Upper lobe of left lung (tissue), 4 donors: Measurements from ENCODE around the gene HCFC1.
A peak's percentile ranks its signal among the peaks of the same experiment; 100 is the strongest.

ENCODE experiments used
- POLR2A ChIP-seq, 4 donors: fragments of 450-650 bp; IDR thresholded peaks; one replicate each; pipeline ENCODE4 v1.5.1; 2016 to 2017; ENCODE audit warnings: antibody characterized with exemption in 4 of 4, mild to moderate bottlenecking in 2 of 4
- POLR2AphosphoS5 ChIP-seq, 2 donors: sonication (generic); formaldehyde crosslinking; IDR thresholded peaks; one replicate each; pipeline ENCODE4 v1.5.1; 2017; ENCODE audit warnings: antibody characterized with exemption in 2 of 2
- TF ChIP-seq, protein P1 (sequence below), 6 experiments: fragments of 450-650 bp in 4 of 6; fragments of 200-600 bp in 2 of 6; sonication (generic) in 2 of 6; IDR thresholded peaks; one replicate each; pipeline ENCODE4 v1.5.1; 2016 to 2019; ENCODE audit warnings: antibody characterized with exemption in 6 of 6

- TF ChIP-seq, protein P1, sequence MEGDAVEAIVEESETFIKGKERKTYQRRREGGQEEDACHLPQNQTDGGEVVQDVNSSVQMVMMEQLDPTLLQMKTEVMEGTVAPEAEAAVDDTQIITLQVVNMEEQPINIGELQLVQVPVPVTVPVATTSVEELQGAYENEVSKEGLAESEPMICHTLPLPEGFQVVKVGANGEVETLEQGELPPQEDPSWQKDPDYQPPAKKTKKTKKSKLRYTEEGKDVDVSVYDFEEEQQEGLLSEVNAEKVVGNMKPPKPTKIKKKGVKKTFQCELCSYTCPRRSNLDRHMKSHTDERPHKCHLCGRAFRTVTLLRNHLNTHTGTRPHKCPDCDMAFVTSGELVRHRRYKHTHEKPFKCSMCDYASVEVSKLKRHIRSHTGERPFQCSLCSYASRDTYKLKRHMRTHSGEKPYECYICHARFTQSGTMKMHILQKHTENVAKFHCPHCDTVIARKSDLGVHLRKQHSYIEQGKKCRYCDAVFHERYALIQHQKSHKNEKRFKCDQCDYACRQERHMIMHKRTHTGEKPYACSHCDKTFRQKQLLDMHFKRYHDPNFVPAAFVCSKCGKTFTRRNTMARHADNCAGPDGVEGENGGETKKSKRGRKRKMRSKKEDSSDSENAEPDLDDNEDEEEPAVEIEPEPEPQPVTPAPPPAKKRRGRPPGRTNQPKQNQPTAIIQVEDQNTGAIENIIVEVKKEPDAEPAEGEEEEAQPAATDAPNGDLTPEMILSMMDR (IDR thresholded peaks at IDR 0.05): peak in 4 of 6 experiments; percentile 26 to 37 (median 33)
- TF ChIP-seq POLR2AphosphoS5 (IDR thresholded peaks at IDR 0.05) (peak; percentile 16 to 68), POLR2A (IDR thresholded peaks at IDR 0.05) (peak in 1 of 4 donors; percentile 16)
Measured at GRCh38 chrX:153924149-153924861, 47.3 kb downstream of the HCFC1 start.
